CD14-positive monocyte (primary cell): ENCODE data around the gene PPP1R1C. TPM values are rescaled to one million over a fixed set of nuclear protein-coding genes. Genes with fewer than 3 reads are reported as not detected.

Experiments used
- DNase-seq, 3 donors: peaks; one replicate each; pipeline ENCODE4 v3.0.0-alpha.2; 2011 to 2022
- H2AFZ ChIP-seq: 2 replicates; pipeline ENCODE4 v1.6.0; 2012; ENCODE audit warnings: mild to moderate bottlenecking, low read depth, low read length, inconsistent platforms; ENCODE audit not compliant: insufficient read depth, poor library complexity, severe bottlenecking
- H3K27ac ChIP-seq, 2 donors: 1 replicate in 1 of 2; 2 replicates in 1 of 2; pipeline ENCODE4 v1.5.1; 2012 to 2013; ENCODE audit warnings: low read length in 2 of 2, control low read depth in 1 of 2, inconsistent platforms in 1 of 2, low read depth in 1 of 2, mild to moderate bottlenecking in 1 of 2
- H3K27me3 ChIP-seq, 2 donors: one replicate each; pipeline versions ENCODE4 v1.6.0 to v1.6.1; 2011 to 2013; ENCODE audit warnings: low read length in 2 of 2; ENCODE audit not compliant: control insufficient read depth in 2 of 2, insufficient read depth in 2 of 2
- H3K36me3 ChIP-seq, 2 donors: replicated peaks in 1 of 2; 1 replicate in 1 of 2; 2 replicates in 1 of 2; pipeline versions ENCODE4 v1.5.1 to v1.6.1; 2012 to 2013; ENCODE audit warnings: low read length in 2 of 2, control low read depth in 1 of 2, inconsistent platforms in 1 of 2, mild to moderate bottlenecking in 1 of 2; ENCODE audit not compliant: insufficient read depth in 2 of 2, control insufficient read depth in 1 of 2
- H3K4me1 ChIP-seq, 2 donors: 1 replicate in 1 of 2; 2 replicates in 1 of 2; pipeline versions ENCODE4 v1.5.1 to v1.6.1; 2012 to 2013; ENCODE audit warnings: low read length in 2 of 2, control low read depth in 1 of 2, inconsistent platforms in 1 of 2, mild to moderate bottlenecking in 1 of 2, moderate library complexity in 1 of 2; ENCODE audit not compliant: insufficient read depth in 2 of 2, control insufficient read depth in 1 of 2
- H3K4me2 ChIP-seq: replicated peaks from 2 replicates; pipeline ENCODE3; 2012; ENCODE audit warnings: low read length, moderate library complexity, mild to moderate bottlenecking; ENCODE audit not compliant: poor library complexity, severe bottlenecking; ENCODE audit errors: extremely low read depth
- H3K4me3 ChIP-seq, 3 experiments: fragments of 200-600 bp in 1 of 3; sonication (generic) in 1 of 3; replicated peaks in 1 of 3; 1 replicate in 2 of 3; 2 replicates in 1 of 3; pipeline ENCODE4 v1.5.1; 2011 to 2013; ENCODE audit warnings: low read length in 3 of 3, mild to moderate bottlenecking in 3 of 3, control low read depth in 2 of 3, low read depth in 2 of 3, inconsistent platforms in 1 of 3, moderate library complexity in 1 of 3
- H3K79me2 ChIP-seq: 2 replicates; pipeline ENCODE4 v1.6.0; 2012; ENCODE audit warnings: mild to moderate bottlenecking, control low read depth, inconsistent platforms, low read length, moderate library complexity; ENCODE audit not compliant: insufficient read depth
- H3K9ac ChIP-seq: 2 replicates; pipeline ENCODE4 v1.6.0; 2017; ENCODE audit warnings: low read length, mild to moderate bottlenecking; ENCODE audit not compliant: insufficient read depth, poor library complexity, severe bottlenecking
- H3K9me3 ChIP-seq, 2 donors: replicated peaks in 1 of 2; 1 replicate in 1 of 2; 2 replicates in 1 of 2; pipeline versions ENCODE4 v1.5.1 to v1.6.1; 2012 to 2013; ENCODE audit warnings: low read length in 2 of 2, control low read depth in 1 of 2; ENCODE audit not compliant: control insufficient read depth in 1 of 2, insufficient read depth in 1 of 2
- H4K20me1 ChIP-seq: 2 replicates; pipeline ENCODE4 v1.6.0; 2012; ENCODE audit warnings: mild to moderate bottlenecking, low read length, control low read depth, moderate library complexity; ENCODE audit not compliant: insufficient read depth
- H3K27ac Mint-ChIP-seq, 7 donors: one replicate each; pipeline ENCODE4 v1.8.0; 2020; ENCODE audit warnings: mild to moderate bottlenecking in 7 of 7, mixed read lengths in 7 of 7, moderate library complexity in 6 of 7, inconsistent platforms in 2 of 7
- H3K27me3 Mint-ChIP-seq, 3 donors: one replicate each; pipeline ENCODE4 v1.8.0; 2021 to 2022; ENCODE audit warnings: low read depth in 3 of 3, mild to moderate bottlenecking in 3 of 3, mixed read lengths in 3 of 3, moderate library complexity in 3 of 3, inconsistent platforms in 1 of 3
- H3K36me3 Mint-ChIP-seq, 2 donors: one replicate each; pipeline ENCODE4 v1.8.0; 2020; ENCODE audit warnings: mixed read lengths in 2 of 2, inconsistent platforms in 1 of 2, mild to moderate bottlenecking in 1 of 2
- H3K4me1 Mint-ChIP-seq: one replicate; pipeline ENCODE4 v1.8.0; 2020; ENCODE audit warnings: mild to moderate bottlenecking, mixed read lengths
- H3K4me3 Mint-ChIP-seq, 2 donors: one replicate each; pipeline ENCODE4 v1.8.0; 2020; ENCODE audit warnings: mild to moderate bottlenecking in 2 of 2, mixed read lengths in 2 of 2, moderate library complexity in 1 of 2
- H3K9me3 Mint-ChIP-seq, 7 donors: one replicate each; pipeline ENCODE4 v1.8.0; 2020 to 2022; ENCODE audit warnings: mixed read lengths in 7 of 7, mild to moderate bottlenecking in 6 of 7, moderate library complexity in 6 of 7, inconsistent platforms in 2 of 7
- WGBS: methylation state at CpG from one replicate; pipeline ENCODE4 v1.1.5; 2013; ENCODE audit warnings: missing lambda C conversion rate; ENCODE audit not compliant: insufficient coverage; 5-methylcytosine and 5-hydroxymethylcytosine counted together
- intact Hi-C, 2 donors: fragments of 100-400 bp; cut with micrococcal nuclease; formaldehyde crosslinking; loops; one replicate each; pipeline versions ENCODE4 v1.15.0 to v1.15.1; 2023
- polyA plus RNA-seq, 3 donors: library from polyadenylated mRNA; depleted of rRNA in 1 of 3; unstranded in 2 of 3; stranded (reverse) in 1 of 3; fragments of 300-500 nt in 2 of 3; fragments of >200 nt in 1 of 3; fragmentation: Illumina TruSeq in 2 of 3; gene quantifications; 1 replicate in 2 of 3; 2 replicates in 1 of 3; pipeline ENCODE4 v1.2.3, GENCODE V29; 2012 to 2021
- TF ChIP-seq, protein P1 (sequence below): fragments of 200-600 bp; IDR thresholded peaks from one replicate; pipeline ENCODE4 v1.8.0; 2022; ENCODE audit warnings: antibody characterized with exemption, mild to moderate bottlenecking

Gene PPP1R1C
- polyA plus RNA-seq, 3 donors = not detected

- Histone ChIP-seq H3K4me2 (no peak overlapping the region), H2AFZ (no peak overlapping the region), H3K27ac (no peak overlapping the region), H3K27me3 (no peaks in the 10 kb centered on the region), H4K20me1 (no peaks in the 10 kb centered on the region), H3K9me3 (no peaks in the 10 kb centered on the region), H3K4me3 (no peak overlapping the region), H3K4me1 (no peaks in the 10 kb centered on the region), H3K79me2 (no peaks in the 10 kb centered on the region), H3K36me3 (no peaks in the 10 kb centered on the region), H3K9ac (no peak overlapping the region)
- no peak overlapping the region for H3K27ac Mint-ChIP-seq
- intact Hi-C loops = no loop called here
- peaks cover 0 to 6% (median 0%) of the 10 kb centered on the region in 7 donors for H3K9me3 Mint-ChIP-seq
- H3K36me3 Mint-ChIP-seq = no peaks in the 10 kb centered on the region
- no peak for DNase-seq
- H3K4me3 Mint-ChIP-seq = no peak overlapping the region
- 100% methylated on average over 1 of the region's 2 CpGs for WGBS
- no peaks in the 10 kb centered on the region for H3K27me3 Mint-ChIP-seq
- no peaks in the 10 kb centered on the region for H3K4me1 Mint-ChIP-seq
- TF ChIP-seq, protein P1, sequence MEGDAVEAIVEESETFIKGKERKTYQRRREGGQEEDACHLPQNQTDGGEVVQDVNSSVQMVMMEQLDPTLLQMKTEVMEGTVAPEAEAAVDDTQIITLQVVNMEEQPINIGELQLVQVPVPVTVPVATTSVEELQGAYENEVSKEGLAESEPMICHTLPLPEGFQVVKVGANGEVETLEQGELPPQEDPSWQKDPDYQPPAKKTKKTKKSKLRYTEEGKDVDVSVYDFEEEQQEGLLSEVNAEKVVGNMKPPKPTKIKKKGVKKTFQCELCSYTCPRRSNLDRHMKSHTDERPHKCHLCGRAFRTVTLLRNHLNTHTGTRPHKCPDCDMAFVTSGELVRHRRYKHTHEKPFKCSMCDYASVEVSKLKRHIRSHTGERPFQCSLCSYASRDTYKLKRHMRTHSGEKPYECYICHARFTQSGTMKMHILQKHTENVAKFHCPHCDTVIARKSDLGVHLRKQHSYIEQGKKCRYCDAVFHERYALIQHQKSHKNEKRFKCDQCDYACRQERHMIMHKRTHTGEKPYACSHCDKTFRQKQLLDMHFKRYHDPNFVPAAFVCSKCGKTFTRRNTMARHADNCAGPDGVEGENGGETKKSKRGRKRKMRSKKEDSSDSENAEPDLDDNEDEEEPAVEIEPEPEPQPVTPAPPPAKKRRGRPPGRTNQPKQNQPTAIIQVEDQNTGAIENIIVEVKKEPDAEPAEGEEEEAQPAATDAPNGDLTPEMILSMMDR = no peak
These were observed 7.1 kb upstream of the PPP1R1C start for GRCh38 chr2:181978351-181979150.

GRCh38 chr2:181984060-181984459, 1.6 kb upstream of the PPP1R1C start:
- Mint-ChIP-seq H3K27me3 (no peaks in the 10 kb centered on the region), H3K4me3 (no peak overlapping the region), H3K9me3 (peaks cover 0 to 4% (median 0%) of the 10 kb centered on the region in 7 donors), H3K27ac (no peak overlapping the region), H3K36me3 (no peaks in the 10 kb centered on the region), H3K4me1 (no peaks in the 10 kb centered on the region)
- no peaks in the 10 kb centered on the region for H3K9me3 ChIP-seq
- no peak overlapping the region for H3K4me2 ChIP-seq
- no peak overlapping the region for H3K27ac ChIP-seq
- no peaks in the 10 kb centered on the region for H3K4me1 ChIP-seq
- DNase-seq = no peak
- WGBS = no CpG with 5 or more reads among the region's 1 CpG
- no peaks in the 10 kb centered on the region for H4K20me1 ChIP-seq
- TF ChIP-seq, protein P1 = no peak
- H3K79me2 ChIP-seq = no peaks in the 10 kb centered on the region
- no peak overlapping the region for H2AFZ ChIP-seq
- no peak overlapping the region for H3K4me3 ChIP-seq
- intact Hi-C loops = no loop called here
- H3K9ac ChIP-seq = no peak overlapping the region
- no peaks in the 10 kb centered on the region for H3K27me3 ChIP-seq
- H3K36me3 ChIP-seq = no peaks in the 10 kb centered on the region
